ENCODE results near the gene DLX2.

- no peak for TF ChIP-seq CTCF (IDR thresholded peaks at IDR 0.05)
- no peak for TF ChIP-seq ZFX (IDR thresholded peaks at IDR 0.05; ENCODE audit: borderline replicate concordance)
These were observed 11.6 kb downstream of the DLX2 start for GRCh38 chr2:172091000-172091641.
